ENCODE measurements around the gene YWHAG. TPM values are rescaled to one million over a fixed set of nuclear protein-coding genes. Genes with fewer than 3 reads are reported as not detected.

The YWHAG gene
- total and polyA plus RNA-seq, 9 of the 15 experiments (the other 6 are each of a cell fraction or from before 2014, with no cell fraction given), result 30.4 to 246 (median 94.5) TPM

- TF ChIP-seq E2F8 (IDR thresholded peaks at IDR 0.05; ENCODE audit: low read depth, partially characterized antibody), result peak; percentile 42
- TF ChIP-seq ILF3 (IDR thresholded peaks at IDR 0.05; ENCODE audit: borderline replicate concordance), result no peak
- no peak for TF ChIP-seq ZNF23 (CRISPR knock-in tag; IDR thresholded peaks at IDR 0.05)
- TF ChIP-seq BACH1 (tag; IDR thresholded peaks at IDR 0.05), result peak; percentile 96
- peak; percentile 40 to 66; a peak in 2 of 4 replicates for TF ChIP-seq FOXK2 (conservative IDR thresholded peaks at IDR 0.05 in 1 of 2, IDR thresholded peaks at IDR 0.05 in 1 of 2; ENCODE audit: low read depth in 2 of 2)
- TF ChIP-seq PHB2 (IDR thresholded peaks at IDR 0.05; ENCODE audit: low read depth), result 0 out of 2 replicates have a peak, but pooled peaks have one; percentile 36
- TF ChIP-seq ETV5 (CRISPR knock-in tag; IDR thresholded peaks at IDR 0.05; ENCODE audit: low read depth), result peak; percentile 54; the same call in 1 of the 2 replicates
- TF ChIP-seq CEBPG (CRISPR knock-in tag; IDR thresholded peaks at IDR 0.05), result no peak
- TF ChIP-seq CEBPG (tag; conservative IDR thresholded peaks at IDR 0.05 in 1 of 2, IDR thresholded peaks at IDR 0.05 in 1 of 2), result peak in 1 of 2 experiments; percentile 61; a peak in 2 of 4 replicates
- peak; percentile 77 for TF ChIP-seq POLR2B (IDR thresholded peaks at IDR 0.05; ENCODE audit: low read depth, partially characterized antibody)
- TF ChIP-seq HOMEZ (CRISPR knock-in tag; IDR thresholded peaks at IDR 0.05), result 0 out of 2 replicates have a peak, but pooled peaks have one; percentile 77
- peak; percentile 88 for TF ChIP-seq HDGF (IDR thresholded peaks at IDR 0.05)
- no peak for TF ChIP-seq FOXP1 (CRISPR knock-in tag; IDR thresholded peaks at IDR 0.05)
- no peak for TF ChIP-seq ZC3H8 (IDR thresholded peaks at IDR 0.05)
- no peak for TF ChIP-seq CHCHD3 (CRISPR knock-in tag; IDR thresholded peaks at IDR 0.05)
- no peak for TF ChIP-seq ADNP (tag; IDR thresholded peaks at IDR 0.05)
- peak; percentile 92; the same call in 1 of the 2 replicates for TF ChIP-seq NBN (IDR thresholded peaks at IDR 0.05; ENCODE audit: low read depth)
- no peak for TF ChIP-seq NR4A1 (CRISPR knock-in tag; IDR thresholded peaks at IDR 0.05)
- peak; percentile 93 for TF ChIP-seq NR4A1 (tag; IDR thresholded peaks at IDR 0.05)
- peak in 1 of 2 experiments; percentile 67; a peak in 2 of 4 replicates for TF ChIP-seq TRIM24 (IDR thresholded peaks at IDR 0.05)
- no peak for TF ChIP-seq TCFL5 (CRISPR knock-in tag; conservative IDR thresholded peaks at IDR 0.05)
- TF ChIP-seq ZNF395 (CRISPR knock-in tag; IDR thresholded peaks at IDR 0.05), result peak; percentile 87
- TF ChIP-seq TAF9B (IDR thresholded peaks at IDR 0.05; ENCODE audit: partially characterized antibody), result peak; percentile 91
- peak in 1 of 2 experiments; percentile 38; a peak in 1 of 4 replicates for TF ChIP-seq TBL1XR1 (IDR thresholded peaks at IDR 0.05; ENCODE audit: low read length in 2 of 2)
These were observed 14.4 kb upstream of the YWHAG start (continued) for GRCh38 chr7:76372984-76373833.
